Esophagus muscularis mucosa (tissue), 4 donors: ENCODE results near the gene POC5.

Experiments
- EP300 ChIP-seq: sonication (generic); formaldehyde crosslinking; IDR thresholded peaks from one replicate; pipeline ENCODE4 v1.6.1; 2017; ENCODE audit warnings: antibody characterized with exemption
- POLR2A ChIP-seq: fragments of 450-650 bp; IDR thresholded peaks from one replicate; pipeline ENCODE4 v1.6.1; 2017; ENCODE audit warnings: antibody characterized with exemption, moderate library complexity, mild to moderate bottlenecking, low read depth
- POLR2AphosphoS5 ChIP-seq, 2 donors: sonication (generic); formaldehyde crosslinking; IDR thresholded peaks; one replicate each; pipeline ENCODE4 v1.6.1; 2017; ENCODE audit warnings: antibody characterized with exemption in 2 of 2
- TF ChIP-seq, protein P1 (sequence below), 3 experiments: fragments of 200-600 bp in 2 of 3; fragments of 450-650 bp in 1 of 3; sonication (generic) in 2 of 3; IDR thresholded peaks; one replicate each; pipeline ENCODE4 v1.5.1; 2017 to 2019; ENCODE audit warnings: antibody characterized with exemption in 3 of 3, mild to moderate bottlenecking in 2 of 3, moderate library complexity in 1 of 3

DNA sequence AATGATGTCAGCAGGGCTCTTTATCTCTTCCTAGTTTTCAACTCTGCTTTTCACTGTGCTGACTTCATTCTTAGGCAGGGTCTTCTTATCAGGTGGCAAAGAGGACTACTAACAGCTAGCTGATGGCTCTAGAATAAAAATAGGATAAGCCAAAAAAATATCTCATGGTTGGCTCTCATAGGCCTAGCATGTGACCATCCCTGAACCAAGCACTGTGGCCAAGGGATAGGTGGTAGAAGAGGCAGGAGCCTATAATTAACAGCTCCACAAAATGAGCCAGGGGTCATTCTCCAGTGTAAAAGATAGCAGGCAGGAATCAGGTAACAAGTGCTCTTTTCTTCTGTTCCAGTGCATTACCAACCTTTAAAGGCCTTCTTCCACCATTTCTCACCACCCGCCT, 84.9 kb downstream of the POC5 start:
- TF ChIP-seq, protein P1, sequence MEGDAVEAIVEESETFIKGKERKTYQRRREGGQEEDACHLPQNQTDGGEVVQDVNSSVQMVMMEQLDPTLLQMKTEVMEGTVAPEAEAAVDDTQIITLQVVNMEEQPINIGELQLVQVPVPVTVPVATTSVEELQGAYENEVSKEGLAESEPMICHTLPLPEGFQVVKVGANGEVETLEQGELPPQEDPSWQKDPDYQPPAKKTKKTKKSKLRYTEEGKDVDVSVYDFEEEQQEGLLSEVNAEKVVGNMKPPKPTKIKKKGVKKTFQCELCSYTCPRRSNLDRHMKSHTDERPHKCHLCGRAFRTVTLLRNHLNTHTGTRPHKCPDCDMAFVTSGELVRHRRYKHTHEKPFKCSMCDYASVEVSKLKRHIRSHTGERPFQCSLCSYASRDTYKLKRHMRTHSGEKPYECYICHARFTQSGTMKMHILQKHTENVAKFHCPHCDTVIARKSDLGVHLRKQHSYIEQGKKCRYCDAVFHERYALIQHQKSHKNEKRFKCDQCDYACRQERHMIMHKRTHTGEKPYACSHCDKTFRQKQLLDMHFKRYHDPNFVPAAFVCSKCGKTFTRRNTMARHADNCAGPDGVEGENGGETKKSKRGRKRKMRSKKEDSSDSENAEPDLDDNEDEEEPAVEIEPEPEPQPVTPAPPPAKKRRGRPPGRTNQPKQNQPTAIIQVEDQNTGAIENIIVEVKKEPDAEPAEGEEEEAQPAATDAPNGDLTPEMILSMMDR (IDR thresholded peaks at IDR 0.05), result no peak
- no peak for TF ChIP-seq POLR2A
- no peak for TF ChIP-seq EP300
- no peak for TF ChIP-seq POLR2AphosphoS5 (IDR thresholded peaks at IDR 0.05)
